Lung (tissue), 12 donors: ENCODE results near the gene CNTFR. TPM values are rescaled to one million over a fixed set of nuclear protein-coding genes. Genes with fewer than 3 reads are reported as not detected.

ENCODE experiments used
- ATAC-seq: fragments of 200-7000 bp; cut with Tn5 transposase; one replicate; pipeline ENCODE4 v1.9.1; 2020; ENCODE audit warnings: moderate number of reproducible peaks; ENCODE audit not compliant: insufficient read depth, low FRiP score
- DNase-seq, 3 donors: peaks; one replicate each; pipeline ENCODE4 v3.0.0-alpha.2; 2013 to 2017
- H3K27ac ChIP-seq, 2 donors: one replicate each; pipeline ENCODE4 v1.5.1; 2013; ENCODE audit warnings: mild to moderate bottlenecking in 2 of 2, moderate library complexity in 2 of 2, control low read depth in 1 of 2, inconsistent platforms in 1 of 2, low read depth in 1 of 2, low read length in 1 of 2
- H3K27me3 ChIP-seq, 3 donors: one replicate each; pipeline ENCODE4 v1.5.1; 2013; ENCODE audit warnings: low read length in 2 of 3; ENCODE audit not compliant: control insufficient read depth in 3 of 3, insufficient read depth in 3 of 3
- H3K36me3 ChIP-seq, 4 donors: one replicate each; pipeline ENCODE4 v1.5.1; 2013; ENCODE audit warnings: low read length in 4 of 4, mild to moderate bottlenecking in 1 of 4, moderate library complexity in 1 of 4; ENCODE audit not compliant: control insufficient read depth in 4 of 4, insufficient read depth in 4 of 4
- H3K4me1 ChIP-seq, 5 donors: one replicate each; pipeline ENCODE4 v1.5.1; 2013; ENCODE audit warnings: low read length in 5 of 5, mild to moderate bottlenecking in 2 of 5, moderate library complexity in 1 of 5; ENCODE audit not compliant: control insufficient read depth in 5 of 5, insufficient read depth in 5 of 5
- H3K4me3 ChIP-seq: one replicate; pipeline ENCODE4 v1.5.1; 2013; ENCODE audit warnings: mild to moderate bottlenecking, control low read depth, moderate library complexity
- H3K9ac ChIP-seq, 2 donors: one replicate each; pipeline ENCODE4 v1.5.1; 2013; ENCODE audit warnings: low read length in 2 of 2, control low read depth in 1 of 2; ENCODE audit not compliant: insufficient read depth in 1 of 2
- H3K9me3 ChIP-seq, 4 donors: one replicate each; pipeline ENCODE4 v1.5.1; 2013; ENCODE audit warnings: low read length in 3 of 4, mild to moderate bottlenecking in 1 of 4, moderate library complexity in 1 of 4; ENCODE audit not compliant: control insufficient read depth in 4 of 4, insufficient read depth in 3 of 4
- CTCF ChIP-seq: IDR thresholded peaks from 2 replicates; pipeline ENCODE4 v1.5.1; 2012; ENCODE audit warnings: mild to moderate bottlenecking; ENCODE audit errors: control extremely low read depth, extremely low read depth
- WGBS, 2 donors: extraction: QIAGEN DNeasy Blood & Tissue Kit; methylation state at CpG; one replicate each; pipeline ENCODE4 v1.1.7; 2013; 5-methylcytosine and 5-hydroxymethylcytosine counted together
- polyA plus RNA-seq, 2 donors: library from polyadenylated mRNA; stranded (reverse); fragments of 200-250 nt; gene quantifications; one replicate each; pipeline ENCODE4 v1.2.1, GENCODE V29; 2013
- total RNA-seq, 2 donors: library from RNA; depleted of rRNA in 1 of 2; stranded (reverse); fragments of >200 nt in 1 of 2; gene quantifications; one replicate each; pipeline ENCODE4 v1.2.1, GENCODE V29; 2014 to 2021
- donor health status: control.
- donor health status: control.
- donor health status: Bipolar disorder and iron deficiency.
- donor health status: healthy.
- donor health status: DM: yes; HTN: yes; CAD: no.

The CNTFR gene
- total and polyA plus RNA-seq, 4 donors: 0.42 to 3.3 (median 1.3) TPM

DNA sequence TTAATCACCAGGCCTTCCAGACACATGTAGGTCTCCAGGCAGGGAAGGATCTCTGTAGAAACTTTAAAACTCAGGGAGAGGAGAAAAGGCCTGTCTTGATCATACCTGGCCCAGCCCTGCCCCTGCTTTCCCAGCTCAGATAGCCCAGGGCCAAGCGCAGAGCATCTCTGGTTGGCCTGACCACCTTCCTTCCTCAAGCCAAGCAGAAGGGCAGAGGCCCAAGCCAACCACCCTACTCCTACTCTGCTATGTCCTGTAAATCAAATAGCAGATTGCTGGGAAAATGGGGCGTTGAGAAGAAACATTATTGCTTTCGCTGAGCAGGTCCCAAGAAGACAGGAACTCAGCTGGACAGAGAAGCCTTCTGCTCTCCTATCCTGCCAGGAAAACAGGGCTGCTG lies 81.1 kb downstream of the CNTFR start:
- WGBS, 2 donors: 87 to 95% methylated on average over 3 of the region's 3 CpGs
- DNase-seq: no peak
- TF ChIP-seq CTCF: no peak
- Histone ChIP-seq H3K4me3 (no peak overlapping the region), H3K4me1 (peaks cover 0 to 27% (median 7%) of the 10 kb centered on the region in 5 donors), H3K36me3 (no peaks in the 10 kb centered on the region), H3K27ac (no peak overlapping the region), H3K9ac (no peak overlapping the region), H3K27me3 (no peaks in the 10 kb centered on the region), H3K9me3 (no peaks in the 10 kb centered on the region)
- no peak for ATAC-seq

DNA sequence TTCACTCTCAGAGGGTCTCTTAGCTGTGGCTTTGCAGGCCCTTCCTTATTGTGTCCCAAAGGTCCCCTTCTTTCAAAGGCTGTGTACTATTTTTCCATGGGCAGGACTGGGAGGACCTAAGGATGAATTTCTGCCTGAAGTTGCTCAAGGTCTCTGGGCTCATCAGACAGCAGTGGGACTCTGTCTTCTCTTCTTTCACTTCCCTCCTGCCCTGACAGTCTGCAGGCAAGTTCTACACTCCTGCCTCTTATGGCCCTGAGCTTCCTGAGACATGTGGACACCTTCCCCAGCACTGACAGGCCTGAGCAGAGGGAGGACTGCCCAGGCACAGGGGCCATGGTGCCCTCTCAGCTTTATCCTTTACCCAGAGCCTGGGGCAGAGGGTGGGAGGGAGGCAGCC lies 81.6 kb downstream of the CNTFR start:
- Histone ChIP-seq H3K27me3 (no peaks in the 10 kb centered on the region), H3K9me3 (no peaks in the 10 kb centered on the region), H3K36me3 (no peaks in the 10 kb centered on the region), H3K4me1 (peaks cover 0 to 24% (median 7%) of the 10 kb centered on the region in 5 donors), H3K4me3 (no peak overlapping the region), H3K27ac (no peak overlapping the region), H3K9ac (no peak overlapping the region)
- TF ChIP-seq CTCF: no peak
- ATAC-seq (no peak), DNase-seq (no peak)

- 82 to 87% methylated on average over 5 of the region's 5 CpGs for WGBS, 2 donors
- Histone ChIP-seq H3K4me3 (no peak overlapping the region), H3K4me1 (peaks cover 0 to 23% (median 10%) of the 10 kb centered on the region in 5 donors), H3K27ac (no peak overlapping the region), H3K9me3 (no peaks in the 10 kb centered on the region), H3K27me3 (no peaks in the 10 kb centered on the region), H3K9ac (no peak overlapping the region), H3K36me3 (no peaks in the 10 kb centered on the region)
- ATAC-seq (no peak), DNase-seq (no peak)
- no peak for TF ChIP-seq CTCF
Measured at GRCh38 chr9:34507556-34507955, 82.0 kb downstream of the CNTFR start.

DNA sequence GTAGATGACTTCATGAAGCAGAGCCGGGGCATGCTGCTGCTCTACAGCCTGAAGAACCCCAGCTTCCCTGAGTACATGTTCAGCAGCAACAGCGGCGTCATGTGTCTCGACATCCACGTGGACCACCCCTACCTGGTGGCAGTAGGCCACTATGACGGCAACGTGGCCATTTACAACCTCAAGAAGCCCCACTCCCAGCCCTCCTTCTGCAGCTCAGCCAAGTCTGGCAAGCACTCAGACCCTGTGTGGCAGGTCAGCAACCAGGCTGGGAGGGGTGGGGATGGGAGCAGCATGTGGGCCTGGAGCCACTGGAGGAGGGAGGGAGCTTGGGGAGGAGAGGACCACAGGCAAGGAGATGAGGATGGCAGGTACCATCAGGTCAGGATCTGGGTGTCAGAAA lies 82.9 kb downstream of the CNTFR start:
- no peak for TF ChIP-seq CTCF
- DNase-seq: no peak

More for the DNA sequence above, 82.9 kb downstream of the CNTFR start:
- no peaks in the 10 kb centered on the region for H3K9me3 ChIP-seq
- no peaks in the 10 kb centered on the region for H3K36me3 ChIP-seq
- 92 to 95% methylated on average over 7 of the region's 7 CpGs for WGBS, 2 donors
- no peaks in the 10 kb centered on the region for H3K27me3 ChIP-seq
- no peak overlapping the region for H3K27ac ChIP-seq
- H3K4me3 ChIP-seq: no peak overlapping the region
- H3K4me1 ChIP-seq: peaks cover 0 to 26% (median 16%) of the 10 kb centered on the region in 5 donors
- no peak for ATAC-seq
- no peak overlapping the region for H3K9ac ChIP-seq
